SH-SY5Y (cell line): Measurements from ENCODE around the gene STAT5B.

Experiments used
- GATA2 ChIP-seq: IDR thresholded peaks from 2 replicates; pipeline ENCODE4 v1.6.1; 2011; ENCODE audit warnings: mild to moderate bottlenecking, low read depth, low read length
- GATA3 ChIP-seq: IDR thresholded peaks from 2 replicates; pipeline ENCODE4 v1.6.1; 2011; ENCODE audit warnings: low read depth, mild to moderate bottlenecking, low read length, moderate library complexity

DNA sequence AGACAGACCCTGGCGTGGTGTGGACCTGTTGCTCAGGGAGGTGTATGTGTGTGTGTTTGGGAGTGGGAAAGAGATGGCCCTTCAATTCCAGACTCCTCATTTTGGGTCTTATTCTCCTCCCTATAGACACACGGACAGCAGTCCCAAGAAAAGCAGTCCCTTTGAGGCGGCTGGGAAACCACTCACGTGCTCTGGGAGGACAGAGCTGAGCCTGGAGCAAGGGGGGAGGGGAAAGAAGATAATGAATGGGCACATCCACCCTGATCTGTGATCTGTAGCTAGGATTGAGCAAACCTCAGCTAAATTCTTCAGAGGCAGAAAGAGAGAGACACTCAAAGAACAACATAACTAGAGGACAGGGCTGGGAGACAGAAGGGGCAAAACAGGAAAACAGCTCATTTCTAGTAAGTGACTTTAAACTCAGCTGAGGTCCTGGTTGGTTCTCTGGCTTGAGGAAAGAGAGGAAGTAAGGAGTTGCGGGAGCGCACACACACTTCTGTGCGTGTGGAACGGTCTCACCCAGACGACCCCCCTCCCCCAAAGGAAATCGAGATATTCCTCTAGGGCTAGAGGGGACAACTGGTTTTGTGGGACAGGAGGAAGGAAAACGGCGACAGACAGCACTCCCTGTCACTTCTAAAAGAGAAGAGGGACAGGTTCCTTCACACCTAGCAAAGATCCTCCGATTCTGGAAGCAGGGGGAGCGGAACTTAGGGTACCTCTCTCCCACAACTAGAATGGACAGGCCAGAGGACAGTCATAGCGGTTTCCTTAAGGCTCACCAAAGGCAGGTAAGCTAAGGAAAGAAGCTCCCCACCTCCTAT lies 122.1 kb downstream of the STAT5B start:
- TF ChIP-seq GATA2 (no peak), GATA3 (no peak)
